Breast epithelium (tissue), 3 donors: ENCODE results near the gene SMARCA1.

Source experiments
- CTCF ChIP-seq, 3 donors: fragments of 450-650 bp; IDR thresholded peaks; one replicate each; pipeline ENCODE4 v1.5.1; 2016 to 2017; ENCODE audit warnings: antibody characterized with exemption in 3 of 3, mild to moderate bottlenecking in 3 of 3, moderate library complexity in 3 of 3
- POLR2A ChIP-seq: fragments of 450-650 bp; IDR thresholded peaks from one replicate; pipeline ENCODE4 v1.6.1; 2016; ENCODE audit warnings: antibody characterized with exemption, mild to moderate bottlenecking, moderate library complexity
- POLR2AphosphoS5 ChIP-seq, 3 donors: sonication (generic); formaldehyde crosslinking; IDR thresholded peaks; one replicate each; pipeline ENCODE4 v1.6.1; 2017; ENCODE audit warnings: antibody characterized with exemption in 3 of 3

- TF ChIP-seq POLR2A = no peak
- TF ChIP-seq CTCF (IDR thresholded peaks at IDR 0.05) = no peak
- TF ChIP-seq POLR2AphosphoS5 (IDR thresholded peaks at IDR 0.05) = no peak
These were observed 7.8 kb upstream of the SMARCA1 start for GRCh38 chrX:129531132-129531531.
